Measurements from ENCODE around the gene NUTM2E.
"Not testable (repeated sequence)": the region's sequence is repeated elsewhere in the genome, so short reads cannot be mapped to it uniquely, and the experiment has no call there.

NUTM2E gene

DNA sequence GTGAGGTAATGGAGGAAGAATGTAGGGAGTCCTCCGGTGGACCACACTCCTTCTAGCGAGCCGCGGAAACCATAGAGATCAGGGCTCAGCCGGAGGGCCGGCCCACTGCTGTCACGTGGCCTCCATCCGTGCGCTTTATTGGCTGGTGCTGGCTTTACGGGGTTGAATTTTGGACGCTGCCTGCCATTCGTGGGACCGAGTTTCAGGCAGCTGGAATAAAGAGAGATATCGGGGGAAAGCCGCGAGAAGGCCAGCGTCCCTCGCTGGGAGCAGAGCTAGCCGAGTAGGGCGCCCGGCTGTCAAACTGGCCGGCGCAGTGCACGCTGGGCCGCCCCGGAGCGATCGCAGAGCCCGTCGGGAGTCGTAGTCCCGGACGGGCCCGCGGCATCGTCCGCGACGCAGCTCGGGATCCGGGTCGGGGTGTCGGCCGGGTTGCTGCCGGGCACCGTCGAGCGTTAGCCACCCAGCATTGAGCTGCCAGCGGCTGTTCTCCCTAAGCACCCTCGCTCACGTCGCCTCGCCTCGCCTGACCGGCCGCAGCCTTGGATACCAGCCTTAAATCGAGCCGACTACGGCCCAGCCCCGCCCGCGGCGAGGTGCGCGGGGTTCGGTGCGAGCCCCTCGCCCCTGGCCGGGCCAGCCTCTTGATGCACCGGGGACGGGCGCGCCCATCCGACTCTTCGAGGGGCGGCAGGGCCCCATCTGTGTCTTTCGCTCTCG is at the start of gene NUTM2E:
NUTM2E (plus strand) TSS at position 244 of the 720 bp plus-strand sequence. CDS start 15,002 bp downstream, outside the sequence.
- DNase-seq (ENCODE audit: low read depth in 1 of 2, low spot score in 1 of 2) = peak; percentile 53 to 54

DNA sequence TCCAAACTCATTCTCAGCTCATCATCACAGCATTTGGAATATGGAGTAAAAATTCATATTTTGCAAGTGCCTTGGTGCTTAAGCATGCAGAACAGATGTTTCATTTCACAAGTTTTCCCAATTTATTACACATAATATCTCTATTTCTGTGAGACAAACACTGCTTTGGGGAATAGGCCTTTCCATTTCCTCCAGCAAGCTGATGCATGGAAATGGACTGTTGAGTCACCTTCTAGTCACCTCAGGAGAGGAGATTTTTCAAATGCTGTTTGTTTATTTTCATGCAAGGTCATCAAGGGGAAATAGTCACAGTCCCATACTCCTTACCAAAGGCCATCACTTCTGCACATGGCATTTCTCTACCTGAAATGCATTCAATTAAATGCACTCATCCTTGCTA is 48.5 kb upstream of the NUTM2E start:
- DNase-seq (ENCODE audit: low read depth in 1 of 2, low spot score in 1 of 2) = not testable (repeated sequence)

GRCh38 chr10:79779310-79779938 is 47.1 kb upstream of the NUTM2E start:
- DNase-seq (ENCODE audit: low read depth in 1 of 2, low spot score in 1 of 2) = peak; percentile 18 to 21

DNA sequence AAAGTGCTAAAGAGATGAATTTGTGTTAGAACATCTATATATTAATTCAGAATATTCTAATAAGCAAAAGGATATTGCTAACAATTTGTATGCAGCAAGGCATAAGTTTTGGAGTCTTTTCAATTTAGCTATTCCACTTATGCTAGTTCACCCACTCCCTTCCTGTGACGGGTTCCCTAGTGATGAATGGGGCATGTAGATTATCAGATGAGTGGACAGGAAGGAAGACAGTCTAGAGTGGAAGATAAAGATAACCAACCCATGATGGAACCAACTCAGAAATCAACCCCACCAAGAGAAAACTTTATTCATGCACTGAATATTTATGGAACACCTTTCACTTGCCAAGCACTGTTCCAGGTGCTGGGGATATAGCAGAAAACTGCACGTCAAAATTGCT is 46.5 kb upstream of the NUTM2E start:
- not testable (repeated sequence) for DNase-seq (ENCODE audit: low read depth in 1 of 2, low spot score in 1 of 2)

DNA sequence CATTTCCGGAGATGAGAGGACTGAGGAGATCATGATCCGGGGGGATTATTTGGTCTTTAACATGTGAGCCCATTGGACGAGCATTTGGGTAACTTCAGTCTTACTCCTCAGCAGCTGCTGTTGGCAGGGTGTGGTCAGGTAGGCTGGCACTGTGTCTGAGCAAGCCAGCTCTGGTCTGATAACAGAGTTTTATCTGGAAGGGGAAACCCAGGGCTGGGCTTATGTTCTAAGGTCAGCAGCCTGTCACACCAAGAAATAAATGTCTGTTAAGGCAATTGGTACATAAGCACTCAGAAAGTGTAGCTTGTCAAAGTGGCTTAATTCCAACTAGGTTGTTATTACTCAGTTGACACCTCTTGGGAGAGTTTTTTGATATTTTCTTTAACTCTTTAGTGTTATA is 45.0 kb upstream of the NUTM2E start:
- DNase-seq (ENCODE audit: low read depth in 1 of 2, low spot score in 1 of 2) = not testable (repeated sequence)

DNA sequence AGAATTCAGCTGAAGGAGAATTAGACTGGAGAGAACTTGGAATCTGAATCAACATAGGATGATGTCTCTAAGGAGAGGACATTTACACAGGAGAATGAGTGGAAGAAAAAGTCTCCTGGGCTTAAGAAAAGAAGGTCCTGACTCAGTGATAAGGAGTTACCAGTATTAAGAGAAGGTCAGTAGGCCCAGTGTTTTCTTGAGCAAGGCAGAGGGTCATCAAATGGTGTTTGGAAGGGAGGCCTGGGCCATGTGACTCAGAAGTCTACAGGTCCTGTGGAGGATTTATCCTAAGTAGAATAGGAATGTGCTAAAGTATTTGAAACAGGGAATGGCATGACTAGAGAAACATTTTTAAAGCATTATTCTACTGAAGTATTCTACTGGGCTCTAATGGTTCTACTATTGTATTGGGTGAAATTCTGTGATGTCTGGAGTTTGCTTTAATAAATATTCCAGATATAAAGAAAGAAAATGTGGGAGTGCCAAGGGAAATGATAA is 39.0 kb upstream of the NUTM2E start:
- DNase-seq (ENCODE audit: low read depth in 1 of 2, low spot score in 1 of 2) = not testable (repeated sequence)

DNA sequence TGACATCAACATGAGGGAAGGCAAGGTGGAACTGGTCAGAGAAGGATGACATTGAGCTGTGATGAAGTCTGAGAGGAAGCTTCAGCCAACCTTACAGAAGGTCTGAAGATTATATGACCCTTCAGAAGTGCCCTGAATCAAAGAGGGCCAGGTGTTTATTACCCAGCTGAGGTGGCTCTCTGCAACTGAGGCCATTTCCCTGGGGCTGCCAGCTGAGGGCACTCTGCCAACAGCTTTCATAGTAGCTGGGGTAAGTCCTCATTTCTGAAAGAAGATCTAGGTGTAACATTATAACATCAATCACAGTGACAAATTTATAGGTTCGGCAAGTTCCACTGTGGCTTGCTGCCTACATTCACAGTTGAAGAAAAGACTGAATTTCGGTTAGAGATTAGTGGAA is 37.2 kb upstream of the NUTM2E start:
- DNase-seq (ENCODE audit: low read depth in 1 of 2, low spot score in 1 of 2) = not testable (repeated sequence)

DNA sequence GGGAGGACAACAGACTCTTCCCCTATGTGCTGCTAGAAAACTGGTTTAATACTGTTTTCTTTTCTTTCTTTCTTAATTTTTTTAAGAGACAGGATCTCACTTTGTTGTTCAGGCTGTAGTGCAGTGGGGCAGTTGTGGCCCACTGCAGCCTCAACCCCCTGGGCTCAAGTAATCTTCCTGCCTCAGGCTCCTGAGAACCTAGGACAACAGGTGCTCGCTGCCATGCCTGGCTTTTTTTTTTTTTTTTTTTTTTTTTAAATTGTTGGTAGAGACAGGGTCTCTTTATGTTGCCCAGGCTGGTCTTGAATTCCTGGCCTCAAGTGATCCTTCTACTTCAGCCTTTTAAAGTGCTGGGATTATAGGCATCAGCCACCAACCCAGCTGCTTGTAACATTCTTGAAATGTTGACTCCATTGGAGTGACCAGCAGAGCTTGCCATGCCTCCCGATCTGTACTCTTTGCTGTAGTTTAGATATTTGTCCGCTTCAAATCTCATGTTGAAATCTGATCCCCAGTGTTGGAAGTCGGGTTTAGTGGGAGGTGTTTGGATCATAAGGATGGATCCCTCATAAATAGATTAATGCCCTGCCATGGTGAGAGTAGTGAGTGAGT is 34.5 kb upstream of the NUTM2E start:
- DNase-seq (ENCODE audit: low read depth in 1 of 2, low spot score in 1 of 2) = not testable (repeated sequence)

DNA sequence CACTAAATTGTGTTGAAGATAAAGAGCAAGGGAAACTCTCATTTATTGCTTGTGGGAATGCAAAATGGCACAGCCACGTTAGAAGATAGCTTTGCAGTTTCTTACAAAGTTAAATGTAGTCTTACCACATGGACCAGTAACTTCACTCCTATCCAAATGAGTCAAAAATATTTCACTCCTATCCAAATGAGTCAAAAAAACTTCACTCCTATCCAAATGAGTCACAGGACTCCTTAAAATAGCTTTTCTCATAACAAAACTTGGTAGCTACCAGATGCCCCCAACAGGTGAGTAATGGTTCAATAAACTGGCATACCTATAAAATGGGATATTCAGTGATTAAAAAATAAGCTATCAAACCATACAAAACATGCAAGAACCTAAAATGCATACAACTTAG is 27.2 kb upstream of the NUTM2E start:
- not testable (repeated sequence) for DNase-seq (ENCODE audit: low read depth in 1 of 2, low spot score in 1 of 2)

- DNase-seq (ENCODE audit: low read depth in 1 of 2, low spot score in 1 of 2) = not testable (repeated sequence)
Measured at GRCh38 chr10:79805857-79806256, 20.7 kb upstream of the NUTM2E start.

- not testable (repeated sequence) for DNase-seq (ENCODE audit: low read depth in 1 of 2, low spot score in 1 of 2)
Measured at GRCh38 chr10:79811895-79812294, 14.6 kb upstream of the NUTM2E start.

DNA sequence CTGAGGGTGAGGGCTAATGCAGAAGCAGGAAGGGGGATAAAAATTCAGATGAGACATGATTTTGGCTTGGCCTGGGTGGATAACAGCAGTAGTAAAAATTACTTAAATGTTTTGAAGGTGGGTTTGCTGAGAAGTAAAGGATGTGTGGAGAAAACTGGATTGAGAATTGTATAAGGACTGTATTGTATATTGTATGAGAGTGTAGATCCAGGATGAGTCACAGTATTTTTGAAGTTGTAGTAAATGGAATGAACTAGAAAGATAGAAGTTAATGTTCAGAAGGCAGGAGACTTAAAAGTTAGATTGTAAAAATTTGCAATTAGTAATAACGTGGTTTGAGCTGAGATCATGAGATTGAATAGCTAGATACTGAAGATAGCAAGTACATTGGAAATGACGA is 10.2 kb upstream of the NUTM2E start:
- DNase-seq (ENCODE audit: low read depth in 1 of 2, low spot score in 1 of 2) = not testable (repeated sequence)

GRCh38 chr10:79823387-79823786 is 3.2 kb upstream of the NUTM2E start:
- DNase-seq (ENCODE audit: low read depth in 1 of 2, low spot score in 1 of 2) = not testable (repeated sequence)

- not testable (repeated sequence) for DNase-seq (ENCODE audit: low read depth in 1 of 2, low spot score in 1 of 2)
Measured at GRCh38 chr10:79825587-79826011, 940 bp upstream of the NUTM2E start.

GRCh38 chr10:79826131-79826495 is 426 bp upstream of the NUTM2E start:
- not testable (repeated sequence) for DNase-seq (ENCODE audit: low read depth in 1 of 2, low spot score in 1 of 2)

- DNase-seq (ENCODE audit: low read depth in 1 of 2, low spot score in 1 of 2) = not testable (repeated sequence)
Measured at GRCh38 chr10:79833833-79834232, 7.3 kb downstream of the NUTM2E start.

DNA sequence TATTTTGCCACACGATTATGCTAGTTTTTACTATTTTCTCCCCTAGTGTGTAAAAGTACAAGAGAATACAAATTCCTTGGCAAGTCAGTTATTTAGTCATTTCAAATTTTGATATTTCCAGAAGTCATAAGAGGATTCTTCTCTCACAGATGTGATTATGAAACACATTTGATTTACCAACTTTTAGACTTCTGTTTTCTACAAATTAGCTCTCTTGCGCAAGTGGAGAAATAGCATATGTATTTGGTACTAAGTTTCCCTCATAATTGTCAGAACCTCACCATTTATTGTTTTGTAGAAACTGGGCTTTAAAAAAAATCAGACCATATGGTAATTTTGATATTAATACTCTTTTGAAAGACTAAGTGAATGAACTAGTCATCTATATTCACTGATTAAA is 9.4 kb downstream of the NUTM2E start:
- DNase-seq (ENCODE audit: low read depth in 1 of 2, low spot score in 1 of 2) = not testable (repeated sequence)

GRCh38 chr10:79836891-79837290 is 10.4 kb downstream of the NUTM2E start:
- not testable (repeated sequence) for DNase-seq (ENCODE audit: low read depth in 1 of 2, low spot score in 1 of 2)

DNA sequence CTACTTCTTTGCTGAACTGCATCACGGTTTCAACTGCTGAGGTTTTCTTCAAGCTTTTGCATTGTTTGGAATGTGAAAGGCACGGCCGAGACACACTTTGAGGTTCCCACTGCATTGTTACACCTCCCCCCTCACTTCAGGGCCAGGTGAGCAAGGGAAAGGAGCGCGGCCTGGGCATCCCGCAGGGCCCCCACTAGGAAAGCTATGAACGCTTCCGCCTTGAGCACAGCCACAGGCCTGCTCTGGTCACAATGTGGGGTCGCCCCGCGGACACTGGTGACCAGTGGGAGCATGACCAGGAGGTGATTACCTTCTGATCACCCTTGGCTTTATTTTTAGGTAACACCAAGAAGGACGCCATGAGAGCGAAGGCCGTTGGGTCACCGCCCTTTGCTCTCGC is 11.9 kb downstream of the NUTM2E start:
- DNase-seq (ENCODE audit: low read depth in 1 of 2, low spot score in 1 of 2) = not testable (repeated sequence)

DNA sequence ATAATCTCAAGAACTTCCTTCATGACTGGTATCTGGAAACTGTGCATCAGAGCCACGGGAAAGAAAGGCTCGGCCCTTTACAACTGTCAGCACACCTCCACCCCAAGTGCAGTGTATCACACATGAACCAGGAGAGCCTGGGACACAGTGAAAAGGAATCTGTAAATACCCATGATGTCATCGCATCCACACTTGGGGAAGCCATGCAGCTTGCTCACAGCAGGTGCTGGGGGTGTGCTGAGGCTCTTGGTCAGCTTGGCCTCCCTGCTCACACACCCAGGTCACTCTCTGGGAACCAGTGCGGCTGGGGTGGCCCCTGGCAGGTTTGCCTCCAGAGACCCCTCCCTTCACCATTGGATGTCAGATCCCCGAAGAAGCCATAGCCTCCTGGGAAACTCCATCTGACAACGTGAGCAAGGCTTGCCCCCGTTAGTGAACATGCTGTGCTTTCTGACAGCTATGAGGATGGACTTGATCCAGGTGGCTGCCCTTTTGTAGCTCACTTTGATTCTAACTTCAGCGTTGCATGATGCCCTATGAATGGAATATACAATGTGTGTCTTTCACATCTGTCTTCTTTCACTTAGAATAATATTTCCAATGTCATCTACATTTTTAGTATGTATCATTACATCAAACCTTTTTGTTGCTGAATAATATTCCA is 26.8 kb downstream of the NUTM2E start:
- not testable (repeated sequence) for DNase-seq (ENCODE audit: low read depth in 1 of 2, low spot score in 1 of 2)

DNA sequence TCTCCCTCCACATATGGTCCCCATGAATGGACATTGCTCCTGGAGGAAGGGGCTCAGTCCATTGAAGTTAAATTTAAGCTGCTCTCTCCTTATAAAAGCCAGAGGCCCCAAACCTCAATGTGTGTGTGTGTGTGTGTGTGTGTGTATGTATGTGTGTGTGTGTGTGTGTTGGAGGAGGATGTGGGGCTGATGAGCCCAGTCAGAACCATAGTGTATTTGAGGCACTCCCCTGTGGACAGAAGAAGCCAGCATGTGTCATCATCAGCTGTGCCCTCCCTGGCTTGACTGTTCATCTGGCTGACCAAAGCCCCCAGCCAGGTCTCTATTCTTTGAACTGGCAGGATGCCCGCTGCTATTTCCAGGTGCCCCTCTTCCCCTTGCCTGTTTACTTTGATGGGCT is 35.7 kb downstream of the NUTM2E start:
- DNase-seq (ENCODE audit: low read depth in 1 of 2, low spot score in 1 of 2) = not testable (repeated sequence)
